Peyer's patch (tissue), 4 donors: ENCODE measurements around the gene GPR34. TPM values are rescaled to one million over a fixed set of nuclear protein-coding genes. Genes with fewer than 3 reads are reported as not detected.

Experiments
- DNase-seq, 3 donors: peaks; one replicate each; pipeline ENCODE4 v3.0.0-alpha.2; 2017 to 2019
- H3K27ac ChIP-seq, 4 donors: fragments of 200-600 bp; sonication (generic); one replicate each; pipeline ENCODE4 v1.5.1; 2016 to 2019
- H3K27me3 ChIP-seq, 2 donors: fragments of 200-600 bp; sonication (generic); one replicate each; pipeline ENCODE4 v1.5.1; 2019
- H3K36me3 ChIP-seq, 3 donors: fragments of 200-600 bp; sonication (generic); one replicate each; pipeline ENCODE4 v1.5.1; 2016 to 2019
- H3K4me1 ChIP-seq, 4 donors: fragments of 200-600 bp; sonication (generic); one replicate each; pipeline ENCODE4 v1.5.1; 2016 to 2019
- H3K4me3 ChIP-seq, 4 donors: fragments of 200-600 bp; sonication (generic); 1 replicate in 3 of 4; 2 replicates in 1 of 4; pipeline ENCODE4 v1.5.1; 2016 to 2019; ENCODE audit warnings: mild to moderate bottlenecking in 1 of 4
- H3K9me3 ChIP-seq, 4 donors: fragments of 200-600 bp; sonication (generic); one replicate each; pipeline ENCODE4 v1.5.1; 2016 to 2019; ENCODE audit warnings: mild to moderate bottlenecking in 1 of 4
- CTCF ChIP-seq, 6 experiments: fragments of 450-650 bp in 4 of 6; fragments of 200-600 bp in 2 of 6; sonication (generic) in 1 of 6; IDR thresholded peaks; one replicate each; pipeline ENCODE4 v1.5.1; 2017 to 2019; ENCODE audit warnings: antibody characterized with exemption in 6 of 6, mild to moderate bottlenecking in 3 of 6, moderate library complexity in 1 of 6
- POLR2A ChIP-seq, 2 donors: fragments of 450-650 bp; IDR thresholded peaks; one replicate each; pipeline ENCODE4 v1.5.1; 2017; ENCODE audit warnings: antibody characterized with exemption in 2 of 2, mild to moderate bottlenecking in 2 of 2, moderate library complexity in 2 of 2
- small RNA-seq, 2 donors: library from RNA; depleted of rRNA; stranded (forward); fragments of <200 nt; gene quantifications; one replicate each; pipeline ENCODE3, GENCODE V24; 2016
- total RNA-seq, 4 donors: library from RNA; depleted of rRNA; stranded (reverse); fragments of >200 nt; gene quantifications; one replicate each; pipeline ENCODE4 v1.1.0, GENCODE V29; 2016

The GPR34 gene
- total RNA-seq, 4 donors from 2014 or later, result 1.5 to 21.5 (median 3.7) TPM

GRCh38 chrX:41739871-41740270, 51.1 kb downstream of the GPR34 start:
- H3K9me3 ChIP-seq, result no peaks in the 10 kb centered on the region

More at GRCh38 chrX:41739871-41740270, 51.1 kb downstream of the GPR34 start:
- Histone ChIP-seq H3K27me3 (no peaks in the 10 kb centered on the region), H3K4me1 (no peaks in the 10 kb centered on the region), H3K27ac (no peak overlapping the region), H3K36me3 (no peaks in the 10 kb centered on the region), H3K4me3 (no peak overlapping the region)
- no peak for TF ChIP-seq POLR2A (IDR thresholded peaks at IDR 0.05)
- TF ChIP-seq CTCF (IDR thresholded peaks at IDR 0.05), result no peak
- no peak for DNase-seq

Small RNA genes lying within 50 kb of the gene (small RNA-seq; reads per million reads assigned to genes)
- gene RN7SL144P, result 0 reads per million in 2 donors

Other genes with a start within 250 kb of the GPR34 start
- not detected for gene NYX, start 241.6 kb upstream of the GPR34 start, total RNA-seq
- gene GPR82, start 35.2 kb downstream of the GPR34 start, total RNA-seq, result 1 to 10 TPM in 1 of 4 donors, under 1 TPM in 2, not detected in 1; 0.40 to 1.7 (median 0.88) TPM
- gene CASK, start 234.6 kb downstream of the GPR34 start, total RNA-seq, result 100 to 1,000 TPM in 1 of 4 donors, 10 to 100 TPM in 3; 46.9 to 123 (median 78.8) TPM